ENCODE results near the gene TMEM266.

- no peak for TF ChIP-seq CTCF (IDR thresholded peaks at IDR 0.05)
- no peak for TF ChIP-seq POLR2A (IDR thresholded peaks at IDR 0.05)
Observed at GRCh38 chr15:76024021-76024768, 35.6 kb upstream of the TMEM266 start.

Measured in testis (tissue), 2 donors.